Measurements from ENCODE around the gene FER.
"Not testable (repeated sequence)": the region's sequence is repeated elsewhere in the genome, so short reads cannot be mapped to it uniquely, and the experiment has no call there.

The FER gene

GRCh38 chr5:108801776-108802175, 54.1 kb downstream of the FER start:
- DNase-seq, result no peak

GRCh38 chr5:108810717-108811116, 63.0 kb downstream of the FER start:
- DNase-seq, result no peak

GRCh38 chr5:108813673-108814072, 66.0 kb downstream of the FER start:
- DNase-seq, result no peak

GRCh38 chr5:108814551-108814950, 66.9 kb downstream of the FER start:
- no peak for DNase-seq

GRCh38 chr5:108818613-108819272, 71.0 kb downstream of the FER start:
- DNase-seq, result no peak

- no peak for DNase-seq
Observed at GRCh38 chr5:108820983-108821382, 73.3 kb downstream of the FER start.

- no peak for DNase-seq
Observed at GRCh38 chr5:108822211-108822947, 74.7 kb downstream of the FER start.

- DNase-seq, result no peak
Observed at GRCh38 chr5:108827131-108827530, 79.4 kb downstream of the FER start.

- DNase-seq, result no peak
Observed at GRCh38 chr5:108830705-108831276, 83.1 kb downstream of the FER start.

GRCh38 chr5:108836492-108836891, 88.8 kb downstream of the FER start:
- DNase-seq, result no peak

- not testable (repeated sequence) for DNase-seq
Observed at GRCh38 chr5:108842260-108842941, 94.7 kb downstream of the FER start.

GRCh38 chr5:108851129-108851528, 103.4 kb downstream of the FER start:
- not testable (repeated sequence) for DNase-seq

- no peak for DNase-seq
Observed at GRCh38 chr5:108857905-108858304, 110.2 kb downstream of the FER start.

GRCh38 chr5:108858959-108859358, 111.3 kb downstream of the FER start:
- DNase-seq, result no peak

- DNase-seq, result peak; percentile 33
Observed at GRCh38 chr5:108862211-108862610, 114.5 kb downstream of the FER start.

- not testable (repeated sequence) for DNase-seq
Observed at GRCh38 chr5:108866097-108866496, 118.4 kb downstream of the FER start.

- no peak for DNase-seq
Observed at GRCh38 chr5:108867656-108868055, 120.0 kb downstream of the FER start.

- DNase-seq, result no peak
Observed at GRCh38 chr5:108869066-108869465, 121.4 kb downstream of the FER start.

- DNase-seq, result no peak
Observed at GRCh38 chr5:108876451-108876850, 128.8 kb downstream of the FER start.

GRCh38 chr5:108878756-108879155, 131.1 kb downstream of the FER start:
- no peak for DNase-seq

- DNase-seq, result no peak
Observed at GRCh38 chr5:108881133-108881532, 133.4 kb downstream of the FER start.

GRCh38 chr5:108884736-108885135, 137.0 kb downstream of the FER start:
- no peak for DNase-seq

- no peak for DNase-seq
Observed at GRCh38 chr5:108898257-108898656, 150.6 kb downstream of the FER start.

- DNase-seq, result no peak
Observed at GRCh38 chr5:108898707-108899106, 151.0 kb downstream of the FER start.
